HEK293T (cell line): ENCODE measurements around the gene DNAH8.

Source experiments
- ARNT ChIP-seq: fragments of 450-650 bp; IDR thresholded peaks from 2 replicates; pipeline ENCODE4 v1.6.1; 2017; ENCODE audit warnings: mild to moderate bottlenecking
- BHLHE40 ChIP-seq: fragments of 450-650 bp; IDR thresholded peaks from 2 replicates; pipeline ENCODE4 v1.6.1; 2016; ENCODE audit warnings: mild to moderate bottlenecking, moderate library complexity, borderline replicate concordance
- CTBP1 ChIP-seq: fragments of 450-650 bp; IDR thresholded peaks from 2 replicates; pipeline ENCODE4 v1.6.1; 2016; ENCODE audit warnings: borderline replicate concordance
- ELF4 ChIP-seq: fragments of 450-650 bp; IDR thresholded peaks from 2 replicates; pipeline ENCODE4 v1.6.1; 2017; ENCODE audit warnings: antibody characterized with exemption
- FOXA1 ChIP-seq: fragments of 450-650 bp; IDR thresholded peaks from 2 replicates; pipeline ENCODE4 v1.6.1; 2016; ENCODE audit warnings: mild to moderate bottlenecking
- FOXK2 ChIP-seq: fragments of 450-650 bp; IDR thresholded peaks from 2 replicates; pipeline ENCODE4 v1.6.1; 2016; ENCODE audit warnings: mild to moderate bottlenecking
- FOXM1 ChIP-seq: fragments of 450-650 bp; IDR thresholded peaks from 2 replicates; pipeline ENCODE4 v1.6.1; 2017; ENCODE audit warnings: mild to moderate bottlenecking, borderline replicate concordance
- HDGF ChIP-seq: fragments of 450-650 bp; IDR thresholded peaks from 2 replicates; pipeline ENCODE4 v1.6.1; 2017; ENCODE audit warnings: antibody characterized with exemption, borderline replicate concordance
- NFRKB ChIP-seq: fragments of 450-650 bp; IDR thresholded peaks from 2 replicates; pipeline ENCODE4 v1.6.1; 2016; ENCODE audit warnings: mild to moderate bottlenecking, moderate library complexity
- SP1 ChIP-seq: fragments of 450-650 bp; IDR thresholded peaks from 2 replicates; pipeline ENCODE4 v1.6.1; 2017
- SUZ12 ChIP-seq: fragments of 450-650 bp; IDR thresholded peaks from 2 replicates; pipeline ENCODE4 v1.6.1; 2016; ENCODE audit warnings: mild to moderate bottlenecking
- TARDBP ChIP-seq: fragments of 450-650 bp; IDR thresholded peaks from 2 replicates; pipeline ENCODE4 v1.6.1; 2016
- ZNF384 ChIP-seq: fragments of 450-650 bp; IDR thresholded peaks from 2 replicates; pipeline ENCODE4 v1.6.1; 2016
- TF ChIP-seq, protein P1 (sequence below): fragments of 450-650 bp; IDR thresholded peaks from 2 replicates; pipeline ENCODE4 v1.6.1; 2016

DNA sequence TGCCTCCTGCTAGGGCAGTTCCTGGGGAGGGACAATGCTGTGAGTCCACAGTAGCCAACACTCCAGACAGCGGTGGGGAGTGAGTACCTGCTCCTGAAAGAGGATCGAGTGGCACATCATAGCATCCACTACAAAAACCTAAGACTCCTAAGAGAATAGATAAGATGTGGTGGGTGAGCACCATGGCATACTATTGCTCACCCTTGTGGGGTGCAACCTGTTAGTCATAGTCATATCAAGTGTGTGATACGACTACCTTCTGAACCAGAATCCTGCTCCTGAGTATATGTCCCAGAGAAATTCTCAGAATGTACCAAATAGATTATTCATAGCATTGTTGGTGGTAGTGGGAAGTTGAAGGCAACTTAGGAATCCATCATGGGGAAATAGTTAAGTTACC is 270.7 kb downstream of the DNAH8 start:
- TF ChIP-seq FOXA1 (no peak), SP1 (no peak), ELF4 (no peak), BHLHE40 (no peak), ARNT (no peak), SUZ12 (no peak), FOXM1 (no peak), CTBP1 (no peak), HDGF (no peak), NFRKB (no peak), ZNF384 (no peak), FOXK2 (no peak), TARDBP (no peak)
- TF ChIP-seq, protein P1, sequence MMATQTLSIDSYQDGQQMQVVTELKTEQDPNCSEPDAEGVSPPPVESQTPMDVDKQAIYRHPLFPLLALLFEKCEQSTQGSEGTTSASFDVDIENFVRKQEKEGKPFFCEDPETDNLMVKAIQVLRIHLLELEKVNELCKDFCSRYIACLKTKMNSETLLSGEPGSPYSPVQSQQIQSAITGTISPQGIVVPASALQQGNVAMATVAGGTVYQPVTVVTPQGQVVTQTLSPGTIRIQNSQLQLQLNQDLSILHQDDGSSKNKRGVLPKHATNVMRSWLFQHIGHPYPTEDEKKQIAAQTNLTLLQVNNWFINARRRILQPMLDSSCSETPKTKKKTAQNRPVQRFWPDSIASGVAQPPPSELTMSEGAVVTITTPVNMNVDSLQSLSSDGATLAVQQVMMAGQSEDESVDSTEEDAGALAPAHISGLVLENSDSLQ = no peak
